ENCODE measurements around the gene ELP4.

- TF ChIP-seq CTCF (IDR thresholded peaks at IDR 0.05) (no peak), POLR2A (IDR thresholded peaks at IDR 0.05) (no peak), POLR2AphosphoS5 (IDR thresholded peaks at IDR 0.05) (no peak)
Measured at GRCh38 chr11:31499576-31500178, 9.9 kb upstream of the ELP4 start.
